Pancreas (tissue), 10 donors: Measurements from ENCODE around the gene BPIFA3. TPM values are rescaled to one million over a fixed set of nuclear protein-coding genes. Genes with fewer than 3 reads are reported as not detected.

Experiments
- ATAC-seq, 4 donors: fragments of 200-7000 bp; cut with Tn5 transposase; one replicate each; pipeline versions ENCODE4 v1.8.0 to v1.9.1; 2020; ENCODE audit warnings: mild to moderate bottlenecking in 4 of 4, moderate library complexity in 4 of 4
- DNase-seq, 6 donors: peaks; one replicate each; pipeline ENCODE4 v3.0.0-alpha.2; 2020
- FAIRE-seq: peaks from 2 replicates; lab custom pipeline; 2012; peaks lifted over from hg19 to GRCh38; lab: Jason Lieb, UNC
- H3K27ac ChIP-seq, 4 donors: fragments of 200-600 bp; sonication (generic); 1 replicate in 3 of 4; 2 replicates in 1 of 4; pipeline versions ENCODE4 v1.5.0 to v1.8.0; 2020
- H3K27me3 ChIP-seq, 4 donors: fragments of 200-600 bp; one replicate each; pipeline ENCODE4 v1.8.0; 2021
- H3K36me3 ChIP-seq, 3 donors: fragments of 200-600 bp; sonication (generic) in 1 of 3; one replicate each; pipeline versions ENCODE4 v1.5.0 to v1.8.0; 2020 to 2021
- H3K4me1 ChIP-seq, 3 donors: fragments of 200-600 bp; one replicate each; pipeline ENCODE4 v1.8.0; 2021
- H3K4me3 ChIP-seq, 4 donors: fragments of 200-600 bp; sonication (generic) in 2 of 4; one replicate each; pipeline versions ENCODE4 v1.5.0 to v1.8.0; 2020 to 2021
- H3K9me3 ChIP-seq, 4 donors: fragments of 200-600 bp; one replicate each; pipeline ENCODE4 v1.8.0; 2021
- WGBS, 2 donors: extraction: QIAGEN DNeasy Blood & Tissue Kit; methylation state at CpG; one replicate each; pipeline ENCODE4 v1.1.7; 2013; 5-methylcytosine and 5-hydroxymethylcytosine counted together
- intact Hi-C, 3 donors: fragments of 100-400 bp; cut with DNase I; formaldehyde crosslinking; loops; one replicate each; pipeline versions ENCODE4 v1.11.1 to v1.14.2; 2022
- polyA plus RNA-seq, 2 donors: library from polyadenylated mRNA; stranded (reverse); fragments of 200-250 nt; gene quantifications; one replicate each; pipeline ENCODE4 v1.2.3, GENCODE V29; 2013
- total RNA-seq, 6 donors: library from RNA; stranded (reverse); fragmentation: NEBNext Ultra II Directional in 4 of 6; extraction: Animal tissue kit (Norgen Biotek cat#: 25700) in 4 of 6; gene quantifications; one replicate each; pipeline versions ENCODE4 v1.2.1 to v1.2.4, GENCODE V29; 2021 to 2023
- TF ChIP-seq, protein P1 (sequence below), 4 donors: fragments of 200-600 bp; sonication (generic) in 3 of 4; IDR thresholded peaks; one replicate each; pipeline versions ENCODE4 v1.5.0 to v1.8.0; 2021; ENCODE audit warnings: antibody characterized with exemption in 4 of 4
- donor health status: healthy with polysubstance abuse.
- donor health status: DM: no; HTN: no; CAD: no; lungs with moderate emphysema.
- donor health status: DM: no; HTN: no; CAD: no.
- donor health status: control.
- donor health status: control.
- donor health status: Bipolar disorder and iron deficiency.
- donor health status: DM: yes; HTN: yes; CAD: no.
- donor health status: DM: no; HTN: no; CAD: no.
- donor health status: DM: no; HTN: no; CAD: no.
- donor health status: DM: yes; HTN: yes; CAD: no.

BPIFA3 gene
- total and polyA plus RNA-seq, 8 donors: not detected

DNA sequence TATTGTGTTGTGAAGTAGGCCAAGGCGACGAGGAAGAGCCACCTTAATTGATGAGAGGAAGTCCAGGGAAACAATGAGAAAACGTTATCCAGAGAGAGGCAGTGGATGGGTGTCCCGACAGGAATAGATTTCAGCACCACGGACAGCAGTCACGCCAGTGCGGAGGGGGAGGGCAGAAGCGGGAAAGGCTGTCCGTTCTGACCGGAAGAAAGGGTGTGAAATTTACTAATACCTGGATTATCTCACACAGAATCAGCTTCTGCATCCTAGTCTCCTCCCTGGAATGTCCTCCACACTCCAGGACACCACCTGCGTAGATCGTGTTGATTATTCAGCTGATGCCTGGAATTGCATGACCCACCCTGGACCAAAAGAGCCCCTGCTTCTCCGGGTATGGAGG is 7.4 kb upstream of the BPIFA3 start:
- TF ChIP-seq, protein P1, sequence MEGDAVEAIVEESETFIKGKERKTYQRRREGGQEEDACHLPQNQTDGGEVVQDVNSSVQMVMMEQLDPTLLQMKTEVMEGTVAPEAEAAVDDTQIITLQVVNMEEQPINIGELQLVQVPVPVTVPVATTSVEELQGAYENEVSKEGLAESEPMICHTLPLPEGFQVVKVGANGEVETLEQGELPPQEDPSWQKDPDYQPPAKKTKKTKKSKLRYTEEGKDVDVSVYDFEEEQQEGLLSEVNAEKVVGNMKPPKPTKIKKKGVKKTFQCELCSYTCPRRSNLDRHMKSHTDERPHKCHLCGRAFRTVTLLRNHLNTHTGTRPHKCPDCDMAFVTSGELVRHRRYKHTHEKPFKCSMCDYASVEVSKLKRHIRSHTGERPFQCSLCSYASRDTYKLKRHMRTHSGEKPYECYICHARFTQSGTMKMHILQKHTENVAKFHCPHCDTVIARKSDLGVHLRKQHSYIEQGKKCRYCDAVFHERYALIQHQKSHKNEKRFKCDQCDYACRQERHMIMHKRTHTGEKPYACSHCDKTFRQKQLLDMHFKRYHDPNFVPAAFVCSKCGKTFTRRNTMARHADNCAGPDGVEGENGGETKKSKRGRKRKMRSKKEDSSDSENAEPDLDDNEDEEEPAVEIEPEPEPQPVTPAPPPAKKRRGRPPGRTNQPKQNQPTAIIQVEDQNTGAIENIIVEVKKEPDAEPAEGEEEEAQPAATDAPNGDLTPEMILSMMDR (IDR thresholded peaks at IDR 0.05): no peak
- DNase-seq (peak; percentile 70 to 92 (median 80)), ATAC-seq (peak; percentile 71 to 93 (median 90)), FAIRE-seq (no peak)
- Histone ChIP-seq H3K4me1 (peaks cover 0 to 3% (median 0%) of the 10 kb centered on the region in 3 donors), H3K36me3 (no peaks in the 10 kb centered on the region), H3K27ac (no peak overlapping the region), H3K27me3 (no peaks in the 10 kb centered on the region), H3K9me3 (no peaks in the 10 kb centered on the region), H3K4me3 (no peak overlapping the region)
- intact Hi-C loops: loop anchor here in 2 of 3 donors (5.0 to 10.0 kb wide), 2 partner anchors 115 to 117 kb away; no protein-coding TSS in a partner anchor
- WGBS, 2 donors: 3 to 6% methylated on average over 13 of the region's 13 CpGs

DNA sequence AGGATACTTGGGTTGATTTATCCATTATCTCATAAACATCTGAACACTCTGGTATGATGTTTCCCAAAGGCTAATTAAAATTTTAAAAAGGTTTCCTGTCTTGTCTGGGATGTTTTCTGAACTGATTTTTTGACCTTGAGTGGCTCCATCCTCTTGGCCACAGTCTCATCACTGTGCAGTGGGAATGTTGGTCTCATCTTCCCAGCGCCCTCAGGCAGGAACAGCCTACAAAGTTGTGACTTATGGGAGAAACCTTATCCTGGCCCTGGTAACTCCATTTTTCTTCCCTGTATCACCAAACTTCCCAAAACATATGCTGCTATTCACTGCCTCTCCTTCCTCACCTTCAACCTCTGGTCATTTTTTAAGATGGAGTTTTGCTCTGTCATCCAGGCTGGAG is 6.8 kb upstream of the BPIFA3 start:
- Histone ChIP-seq H3K36me3 (no peaks in the 10 kb centered on the region), H3K27me3 (no peaks in the 10 kb centered on the region), H3K27ac (no peak overlapping the region), H3K9me3 (no peaks in the 10 kb centered on the region), H3K4me3 (no peak overlapping the region), H3K4me1 (peaks cover 0 to 3% (median 0%) of the 10 kb centered on the region in 3 donors)
- 27 to 37% methylated on average over 1 of the region's 1 CpG for WGBS, 2 donors
- no peak for ATAC-seq
- intact Hi-C loops: loop anchor here in 1 of 3 donors (5.0 kb wide), 1 partner anchor 118 kb away; no protein-coding TSS in a partner anchor
- FAIRE-seq: no peak
- TF ChIP-seq, protein P1 (IDR thresholded peaks at IDR 0.05): no peak
- DNase-seq: no peak

DNA sequence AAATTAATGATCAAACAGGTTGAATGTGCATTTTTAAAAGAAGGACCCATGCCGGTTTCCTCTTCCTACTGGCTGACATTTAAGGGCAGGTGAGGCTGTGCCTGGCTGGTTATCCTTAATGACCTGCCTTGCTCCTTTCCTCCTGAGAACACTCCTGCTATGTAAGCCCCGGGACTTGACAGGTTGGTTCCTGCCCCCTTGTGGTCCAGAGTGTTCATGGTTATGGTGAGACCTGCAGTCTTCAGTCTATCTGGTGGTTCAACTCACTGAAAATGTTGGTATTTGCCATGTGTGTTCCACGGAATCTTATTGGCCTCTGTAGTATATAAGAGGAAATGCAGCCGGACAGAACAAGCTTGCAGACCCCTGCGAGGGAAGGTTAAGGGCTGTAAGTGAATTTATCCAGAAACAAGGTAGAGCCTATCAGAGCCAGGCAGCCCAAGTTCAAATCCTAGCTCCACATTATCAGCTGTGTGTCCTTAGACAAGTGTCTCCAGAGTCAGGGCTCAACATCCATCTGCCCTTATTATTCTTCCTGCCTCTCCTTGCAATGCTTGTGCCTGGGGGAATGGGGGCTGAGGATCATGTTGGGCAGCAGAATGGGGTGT is 5.2 kb upstream of the BPIFA3 start:
- no peak overlapping the region for H3K27ac ChIP-seq
- H3K4me1 ChIP-seq: peaks cover 0 to 3% (median 0%) of the 10 kb centered on the region in 3 donors
- peak; percentile 87 to 97 (median 96) for ATAC-seq
- DNase-seq: peak; percentile 42 to 80 (median 66)
- TF ChIP-seq, protein P1 (IDR thresholded peaks at IDR 0.05): peak; percentile 18 to 53 (median 40)
- H3K4me3 ChIP-seq: no peak overlapping the region
- no peaks in the 10 kb centered on the region for H3K27me3 ChIP-seq
- no peak for FAIRE-seq
- H3K9me3 ChIP-seq: no peaks in the 10 kb centered on the region
- intact Hi-C loops: loop anchor here in 1 of 3 donors (5.0 kb wide), 1 partner anchor 120 kb away; no protein-coding TSS in a partner anchor
- no peaks in the 10 kb centered on the region for H3K36me3 ChIP-seq
- WGBS, 2 donors: 6 to 7% methylated on average over 5 of the region's 5 CpGs

DNA sequence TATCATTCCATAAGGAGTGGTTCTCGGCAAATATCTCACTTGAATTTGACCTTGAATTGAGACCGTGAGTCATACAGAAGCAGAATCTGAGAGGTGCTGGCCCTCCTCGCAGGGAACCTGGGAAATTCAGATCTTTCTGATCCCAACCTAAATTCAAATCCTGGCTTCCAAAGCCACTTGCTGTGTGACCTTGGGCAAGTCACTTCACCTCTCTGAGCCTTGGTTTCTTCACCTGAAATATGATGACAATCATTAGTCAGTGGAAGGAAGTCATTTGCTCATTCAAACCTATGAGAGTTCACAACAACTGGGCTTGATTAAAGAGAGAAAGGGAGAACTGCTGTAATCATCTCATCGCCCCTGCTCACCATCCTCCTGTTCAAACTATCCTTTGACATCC is 7.2 kb downstream of the BPIFA3 start:
- no peaks in the 10 kb centered on the region for H3K27me3 ChIP-seq
- FAIRE-seq: no peak
- no peak overlapping the region for H3K27ac ChIP-seq
- ATAC-seq: no peak
- WGBS, 2 donors: 59 to 63% methylated on average over 4 of the region's 4 CpGs
- intact Hi-C loops: no loop called here
- no peak overlapping the region for H3K4me3 ChIP-seq
- TF ChIP-seq, protein P1 (IDR thresholded peaks at IDR 0.05): no peak
- H3K4me1 ChIP-seq: no peaks in the 10 kb centered on the region
- DNase-seq: no peak
- no peaks in the 10 kb centered on the region for H3K36me3 ChIP-seq
- no peaks in the 10 kb centered on the region for H3K9me3 ChIP-seq

DNA sequence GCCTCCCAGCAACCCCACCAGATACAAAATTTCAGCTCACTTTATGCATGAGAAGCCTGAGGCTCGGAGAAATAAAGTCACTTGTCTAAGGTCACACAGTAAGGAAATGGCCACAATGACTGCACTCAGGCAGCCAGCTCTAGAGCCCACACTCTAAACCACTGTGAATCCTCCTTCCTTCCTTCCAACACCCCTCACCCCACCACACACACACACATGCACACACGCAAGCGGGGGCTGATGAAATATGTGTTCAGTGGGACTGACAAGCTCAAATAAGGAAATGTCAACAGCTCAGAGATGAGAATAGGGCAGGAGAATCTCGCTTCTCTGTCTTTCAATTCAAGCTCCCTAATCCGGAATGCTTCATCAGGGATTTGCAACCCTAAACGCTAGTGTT is 12.7 kb downstream of the BPIFA3 start:
- DNase-seq (no peak), FAIRE-seq (no peak), ATAC-seq (no peak)
- intact Hi-C loops: no loop called here
- H3K9me3 ChIP-seq: no peaks in the 10 kb centered on the region
- H3K27me3 ChIP-seq: no peaks in the 10 kb centered on the region
- H3K4me3 ChIP-seq: no peak overlapping the region
- H3K4me1 ChIP-seq: no peaks in the 10 kb centered on the region
- no peak overlapping the region for H3K27ac ChIP-seq
- TF ChIP-seq, protein P1 (IDR thresholded peaks at IDR 0.05): no peak
- no peaks in the 10 kb centered on the region for H3K36me3 ChIP-seq
- 47 to 48% methylated on average over 6 of the region's 6 CpGs for WGBS, 2 donors
